Gastroesophageal sphincter (tissue), 4 donors: ENCODE results near the gene DMC1. TPM values are rescaled to one million over a fixed set of nuclear protein-coding genes. Genes with fewer than 3 reads are reported as not detected.

Experiments
- ATAC-seq: fragments of 150-250 bp; one replicate; pipeline ENCODE4 v1.9.1; 2016; ENCODE audit warnings: mild to moderate bottlenecking, moderate library complexity
- H3K27ac ChIP-seq, 4 donors: fragments of 200-600 bp; sonication (generic) in 3 of 4; 1 replicate in 3 of 4; 2 replicates in 1 of 4; pipeline ENCODE4 v1.5.1; 2016 to 2019
- H3K27me3 ChIP-seq: fragments of 200-600 bp; sonication (generic); one replicate; pipeline ENCODE4 v1.5.1; 2019
- H3K36me3 ChIP-seq, 2 donors: fragments of 200-600 bp; sonication (generic); one replicate each; pipeline ENCODE4 v1.5.1; 2019; ENCODE audit warnings: control low read depth in 1 of 2
- H3K4me1 ChIP-seq, 3 donors: fragments of 200-600 bp; sonication (generic); 1 replicate in 2 of 3; 2 replicates in 1 of 3; pipeline ENCODE4 v1.5.1; 2016 to 2019; ENCODE audit warnings: control low read depth in 2 of 3
- H3K4me3 ChIP-seq, 2 donors: fragments of 200-600 bp; sonication (generic); one replicate each; pipeline ENCODE4 v1.5.1; 2019; ENCODE audit warnings: mild to moderate bottlenecking in 1 of 2, moderate library complexity in 1 of 2
- H3K9me3 ChIP-seq, 3 donors: fragments of 200-600 bp; sonication (generic); one replicate each; pipeline ENCODE4 v1.5.1; 2017 to 2019; ENCODE audit warnings: control low read depth in 2 of 3
- EP300 ChIP-seq: sonication (generic); formaldehyde crosslinking; IDR thresholded peaks from one replicate; pipeline ENCODE4 v1.6.1; 2017; ENCODE audit warnings: antibody characterized with exemption, mild to moderate bottlenecking
- POLR2A ChIP-seq, 2 donors: fragments of 450-650 bp; IDR thresholded peaks; one replicate each; pipeline ENCODE4 v1.6.1; 2017; ENCODE audit warnings: antibody characterized with exemption in 2 of 2, mild to moderate bottlenecking in 2 of 2, moderate library complexity in 1 of 2
- POLR2AphosphoS5 ChIP-seq: sonication (generic); formaldehyde crosslinking; IDR thresholded peaks from one replicate; pipeline ENCODE4 v1.6.1; 2017; ENCODE audit warnings: antibody characterized with exemption
- WGBS, 2 donors: methylation state at CpG; one replicate each; pipeline ENCODE4 v1.1.5; 2018; ENCODE audit warnings: low coverage in 1 of 2; 5-methylcytosine and 5-hydroxymethylcytosine counted together
- total RNA-seq, 4 donors: library from RNA; depleted of rRNA; stranded (reverse); fragments of >200 nt; gene quantifications; one replicate each; pipeline ENCODE4 v1.1.0, GENCODE V29; 2016
- TF ChIP-seq, protein P1 (sequence below), 4 experiments: fragments of 200-600 bp in 2 of 4; fragments of 450-650 bp in 2 of 4; sonication (generic) in 1 of 4; IDR thresholded peaks; one replicate each; pipeline ENCODE4 v1.5.1; 2017 to 2019; ENCODE audit warnings: antibody characterized with exemption in 4 of 4, mild to moderate bottlenecking in 2 of 4, moderate library complexity in 2 of 4

The DMC1 gene
- total RNA-seq, 4 donors from 2014 or later: 1.7 to 5.0 (median 2.2) TPM

DNA sequence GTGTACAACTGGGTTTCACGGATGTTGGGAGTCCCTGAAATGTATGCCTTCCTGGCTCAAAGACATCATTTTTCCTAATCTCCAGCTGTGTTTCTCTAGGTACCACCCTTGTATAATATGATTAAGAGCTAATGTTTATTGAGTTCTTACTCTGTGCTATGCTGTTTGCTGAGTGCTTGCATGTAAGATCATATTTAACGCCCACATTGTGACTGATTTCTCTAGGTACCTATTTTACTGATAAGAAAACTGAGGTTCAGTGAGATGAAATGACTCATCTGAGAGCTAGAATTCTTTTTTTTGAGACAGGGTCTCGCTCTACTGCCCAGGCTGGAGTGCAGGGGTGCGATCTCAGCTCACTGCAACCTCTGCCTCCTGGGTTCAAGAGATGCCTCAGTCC lies 43.6 kb upstream of the DMC1 start:
- TF ChIP-seq, protein P1, sequence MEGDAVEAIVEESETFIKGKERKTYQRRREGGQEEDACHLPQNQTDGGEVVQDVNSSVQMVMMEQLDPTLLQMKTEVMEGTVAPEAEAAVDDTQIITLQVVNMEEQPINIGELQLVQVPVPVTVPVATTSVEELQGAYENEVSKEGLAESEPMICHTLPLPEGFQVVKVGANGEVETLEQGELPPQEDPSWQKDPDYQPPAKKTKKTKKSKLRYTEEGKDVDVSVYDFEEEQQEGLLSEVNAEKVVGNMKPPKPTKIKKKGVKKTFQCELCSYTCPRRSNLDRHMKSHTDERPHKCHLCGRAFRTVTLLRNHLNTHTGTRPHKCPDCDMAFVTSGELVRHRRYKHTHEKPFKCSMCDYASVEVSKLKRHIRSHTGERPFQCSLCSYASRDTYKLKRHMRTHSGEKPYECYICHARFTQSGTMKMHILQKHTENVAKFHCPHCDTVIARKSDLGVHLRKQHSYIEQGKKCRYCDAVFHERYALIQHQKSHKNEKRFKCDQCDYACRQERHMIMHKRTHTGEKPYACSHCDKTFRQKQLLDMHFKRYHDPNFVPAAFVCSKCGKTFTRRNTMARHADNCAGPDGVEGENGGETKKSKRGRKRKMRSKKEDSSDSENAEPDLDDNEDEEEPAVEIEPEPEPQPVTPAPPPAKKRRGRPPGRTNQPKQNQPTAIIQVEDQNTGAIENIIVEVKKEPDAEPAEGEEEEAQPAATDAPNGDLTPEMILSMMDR (IDR thresholded peaks at IDR 0.05): no peak
- TF ChIP-seq EP300 (no peak), POLR2A (IDR thresholded peaks at IDR 0.05) (no peak), POLR2AphosphoS5 (no peak)
- no peak for ATAC-seq
- no peaks in the 10 kb centered on the region for H3K9me3 ChIP-seq
- H3K4me1 ChIP-seq: peaks cover 0 to 10% (median 0%) of the 10 kb centered on the region in 3 donors
- no peak overlapping the region for H3K4me3 ChIP-seq
- 96 to 100% methylated on average over 3 to 4 of the region's 4 CpGs for WGBS, 2 donors
- no peaks in the 10 kb centered on the region for H3K36me3 ChIP-seq
- H3K27ac ChIP-seq: no peak overlapping the region
- H3K27me3 ChIP-seq: no peaks in the 10 kb centered on the region

DNA sequence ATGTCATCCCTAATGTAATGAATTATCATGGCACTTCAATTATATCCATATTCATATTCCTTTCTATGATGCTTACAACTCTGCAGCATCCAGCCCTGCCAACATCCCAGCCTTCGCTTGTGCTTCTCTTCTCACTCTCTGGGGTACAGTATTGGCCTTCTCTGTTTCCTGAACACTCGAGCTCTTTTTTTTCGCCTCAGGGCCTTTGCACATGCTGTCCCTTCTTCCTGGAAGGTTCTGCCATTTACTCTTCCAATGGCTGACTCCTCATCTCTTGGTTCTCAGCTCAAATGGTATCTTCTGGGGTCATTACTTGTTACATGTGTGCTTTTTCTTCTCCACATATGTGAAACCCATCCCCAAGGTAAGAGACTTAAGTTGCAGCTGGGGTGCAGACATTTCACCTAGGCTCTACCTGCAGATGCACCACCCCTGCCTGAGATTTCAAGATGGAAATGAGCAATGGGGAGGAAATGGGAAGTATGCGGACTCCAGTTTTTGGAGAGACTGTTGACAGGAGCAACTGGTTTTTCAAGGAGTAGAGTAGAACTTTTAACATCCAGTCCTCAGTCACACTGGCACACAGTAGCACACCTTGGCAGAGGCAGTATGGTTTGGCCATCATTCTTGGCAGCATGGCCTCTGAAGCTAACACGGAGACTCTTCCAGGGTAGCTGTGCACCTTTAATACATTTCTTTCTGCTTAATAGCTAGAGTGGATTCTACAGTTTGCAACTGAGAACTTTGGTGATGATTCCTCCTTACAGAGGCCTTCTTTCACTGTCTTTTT lies 42.4 kb upstream of the DMC1 start:
- ATAC-seq: no peak
- H3K27ac ChIP-seq: no peak overlapping the region
- no peaks in the 10 kb centered on the region for H3K27me3 ChIP-seq
- H3K36me3 ChIP-seq: no peaks in the 10 kb centered on the region
- 89 to 90% methylated on average over 4 to 5 of the region's 5 CpGs for WGBS, 2 donors
- peaks cover 0 to 10% (median 0%) of the 10 kb centered on the region in 3 donors for H3K4me1 ChIP-seq
- H3K9me3 ChIP-seq: no peaks in the 10 kb centered on the region
- no peak overlapping the region for H3K4me3 ChIP-seq
- no peak for TF ChIP-seq POLR2AphosphoS5
- no peak for TF ChIP-seq POLR2A (IDR thresholded peaks at IDR 0.05)
- TF ChIP-seq, protein P1 (IDR thresholded peaks at IDR 0.05): no peak
- TF ChIP-seq EP300: no peak

DNA sequence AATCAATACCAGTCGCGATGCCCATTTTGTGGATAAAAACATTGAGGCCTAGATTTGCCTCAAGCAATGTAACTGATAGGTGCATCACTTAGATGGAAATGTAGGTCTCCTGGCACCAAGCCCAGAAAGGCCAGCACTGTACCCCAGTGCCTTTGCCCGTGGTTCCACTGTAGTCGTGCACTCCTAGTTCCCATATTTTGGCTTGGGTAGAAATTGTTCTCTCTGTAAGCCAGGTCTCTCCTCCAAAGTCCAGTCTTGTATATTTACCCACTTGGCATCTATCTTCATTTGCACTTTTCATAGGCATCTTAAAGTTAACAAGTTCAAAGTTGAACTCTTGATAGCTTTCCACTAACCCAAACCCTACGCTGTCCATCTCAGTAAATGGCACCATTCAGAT lies 41.6 kb upstream of the DMC1 start:
- Histone ChIP-seq H3K27me3 (no peaks in the 10 kb centered on the region), H3K4me1 (peaks cover 0 to 13% (median 0%) of the 10 kb centered on the region in 3 donors), H3K4me3 (no peak overlapping the region), H3K27ac (no peak overlapping the region), H3K9me3 (no peaks in the 10 kb centered on the region), H3K36me3 (no peaks in the 10 kb centered on the region)
- ATAC-seq: no peak
- 100% methylated on average over 1 to 5 of the region's 5 CpGs for WGBS, 2 donors
- no peak for TF ChIP-seq EP300
- TF ChIP-seq POLR2A (IDR thresholded peaks at IDR 0.05): no peak
- no peak for TF ChIP-seq POLR2AphosphoS5
- TF ChIP-seq, protein P1 (IDR thresholded peaks at IDR 0.05): no peak

DNA sequence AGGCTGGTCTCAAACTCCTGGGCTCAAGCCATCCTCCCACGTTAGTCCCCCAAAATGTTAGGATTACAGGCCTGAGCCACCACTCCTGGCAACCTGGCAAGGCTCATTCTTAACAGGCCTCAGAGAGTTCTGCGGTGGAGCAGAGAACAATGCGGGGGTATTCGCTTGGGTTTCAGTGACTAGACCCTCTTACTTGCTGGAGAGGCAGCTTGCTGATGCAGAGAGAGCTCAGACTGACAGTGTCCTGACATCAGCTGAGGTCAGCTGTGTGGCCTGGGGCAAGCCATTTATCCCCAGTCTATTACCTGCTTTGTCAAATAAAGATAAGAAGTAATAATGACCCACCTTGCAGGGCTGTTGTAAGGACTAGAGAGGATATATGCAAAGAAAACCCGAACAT lies 40.3 kb upstream of the DMC1 start:
- Histone ChIP-seq H3K4me1 (peaks cover 0 to 20% (median 0%) of the 10 kb centered on the region in 3 donors), H3K36me3 (no peaks in the 10 kb centered on the region), H3K9me3 (no peaks in the 10 kb centered on the region), H3K27ac (no peak overlapping the region), H3K4me3 (no peak overlapping the region), H3K27me3 (no peaks in the 10 kb centered on the region)
- 86 to 100% methylated on average over 1 to 5 of the region's 5 CpGs for WGBS, 2 donors
- no peak for ATAC-seq
- TF ChIP-seq POLR2A (IDR thresholded peaks at IDR 0.05) (no peak), POLR2AphosphoS5 (no peak), EP300 (no peak)
- TF ChIP-seq, protein P1 (IDR thresholded peaks at IDR 0.05): no peak
